CD4-positive, alpha-beta T cell treated with Interleukin-15 for 4 hours (primary cell): ENCODE measurements around the gene ANO3.

Source experiments
- DNase-seq: peaks from one replicate; pipeline ENCODE4 v3.0.0-alpha.2; 2020; ENCODE audit warnings: low spot score

The ANO3 gene

DNA sequence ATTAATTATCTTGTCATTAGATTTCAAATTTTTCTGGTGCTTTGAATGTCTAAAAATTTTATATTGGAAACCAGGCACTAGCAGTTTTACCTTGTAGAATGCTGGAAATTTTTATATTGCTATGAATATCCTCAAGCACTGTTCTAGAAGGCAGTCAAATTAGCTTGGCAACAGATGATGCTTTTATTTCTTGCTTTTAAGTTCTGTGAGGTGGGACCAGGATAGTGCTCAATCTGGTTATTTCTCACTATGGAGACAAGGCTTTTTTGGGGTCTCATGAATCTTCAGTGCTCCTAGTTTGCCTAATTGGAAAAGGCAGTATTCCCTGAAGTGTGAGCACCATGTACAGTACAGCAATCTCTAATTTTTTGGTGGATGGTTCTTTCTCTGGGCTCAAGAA, 27.1 kb downstream of the ANO3 start:
- no peak for DNase-seq

DNA sequence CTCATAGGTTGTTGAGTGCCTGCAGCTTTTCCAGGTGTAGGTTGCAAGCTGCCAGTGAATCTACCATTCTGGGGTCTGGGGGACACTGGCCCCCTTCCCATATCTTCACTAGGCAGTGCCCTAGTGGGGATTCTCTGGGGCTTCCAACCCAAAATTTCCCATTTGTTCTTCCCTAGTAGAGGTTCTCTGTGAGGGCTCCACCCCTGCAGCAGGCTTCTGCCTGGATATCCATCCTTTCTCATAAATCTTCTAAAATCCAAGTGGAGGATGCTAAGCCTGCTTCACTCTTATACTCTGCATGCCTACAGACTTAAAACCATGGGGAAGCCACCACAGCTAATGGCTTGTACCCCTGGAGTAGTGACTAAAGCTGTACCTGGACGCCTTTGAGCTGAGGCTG, 33.4 kb downstream of the ANO3 start:
- DNase-seq = no peak

DNA sequence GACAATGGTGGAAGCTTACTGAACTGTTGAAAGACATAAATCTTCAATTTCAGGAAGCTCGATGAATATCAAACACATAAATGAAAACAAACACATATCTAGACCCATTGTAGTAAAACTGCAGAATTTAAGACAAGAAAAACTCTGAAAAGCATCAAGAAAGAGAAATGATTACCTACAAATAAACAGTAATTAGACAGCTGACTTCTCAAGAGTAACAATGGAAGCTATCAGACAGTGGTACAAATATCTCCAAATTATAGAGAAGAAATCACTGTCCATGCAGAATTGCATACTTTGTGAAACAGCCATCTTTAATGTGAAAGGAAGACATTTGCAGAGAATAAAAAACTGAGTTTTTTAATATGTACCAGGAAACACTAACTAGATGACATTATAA, 45.7 kb downstream of the ANO3 start:
- no peak for DNase-seq

DNA sequence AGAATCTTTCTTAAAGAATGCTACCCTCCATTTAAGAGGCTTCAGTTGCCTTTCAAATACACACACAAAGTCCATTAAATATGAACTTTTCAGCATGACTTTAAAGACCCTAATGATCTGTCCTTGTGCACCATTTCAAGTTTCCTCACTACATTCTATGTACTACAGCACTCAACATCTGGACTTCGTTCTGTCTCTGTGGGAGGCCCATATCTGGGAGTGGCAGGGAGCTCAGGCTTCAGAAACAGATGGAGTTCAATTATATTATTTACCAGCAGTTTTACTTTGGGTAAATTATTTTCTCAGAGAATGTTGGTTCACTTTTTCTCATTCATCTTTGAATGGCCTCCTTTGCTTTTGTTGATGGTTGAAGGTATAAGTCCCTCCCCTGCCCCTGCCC, 67.4 kb downstream of the ANO3 start:
- no peak for DNase-seq

DNA sequence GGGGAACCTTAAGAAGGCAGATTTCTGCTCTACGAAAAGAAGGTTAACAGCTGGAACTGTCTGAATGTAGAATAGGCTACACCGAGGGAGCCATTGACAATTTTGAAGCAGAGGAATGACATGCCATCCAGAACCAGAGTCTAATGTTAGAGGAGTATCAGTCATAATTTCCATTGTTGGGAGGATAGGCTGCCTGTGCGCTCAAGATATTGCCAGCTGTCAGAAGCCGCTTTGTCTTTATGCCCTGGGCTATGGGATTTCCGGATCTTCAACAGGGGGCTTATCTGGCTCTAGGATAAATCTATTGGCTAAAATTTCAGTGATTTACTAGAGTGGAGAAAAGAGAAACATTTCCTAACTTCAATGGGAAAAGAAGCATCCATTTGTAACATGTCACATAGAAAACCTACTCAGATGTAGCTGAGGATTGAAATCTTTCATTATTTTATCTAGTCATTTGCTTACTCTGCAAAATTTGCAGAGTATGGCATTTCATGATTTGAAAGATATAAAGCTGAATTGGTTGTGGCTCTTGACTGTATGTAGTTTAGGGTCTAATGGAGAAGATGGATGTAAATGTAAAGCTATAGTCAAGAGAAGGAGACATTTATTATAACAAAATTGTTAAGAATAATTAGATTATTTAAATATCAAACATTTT, 78.9 kb downstream of the ANO3 start:
- no peak for DNase-seq

DNA sequence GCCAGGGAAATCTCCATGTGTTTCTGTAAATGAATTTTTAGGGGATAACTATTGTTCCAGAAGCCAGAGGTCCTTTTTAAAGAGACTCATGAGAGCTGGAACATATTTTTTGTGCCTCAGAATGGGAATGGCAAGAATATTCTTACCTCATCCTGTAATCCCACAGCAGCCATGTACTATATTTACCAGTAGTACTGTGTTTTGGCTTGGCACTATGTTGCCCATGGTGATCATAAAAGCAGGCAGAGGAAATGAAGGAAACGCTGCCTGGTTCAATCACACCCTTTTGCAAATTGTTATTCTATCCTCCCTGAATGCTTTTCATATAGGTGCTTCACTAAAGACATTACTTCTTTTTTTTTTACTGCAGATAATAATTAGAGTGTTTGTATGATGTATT, 81.0 kb downstream of the ANO3 start:
- no peak for DNase-seq

DNA sequence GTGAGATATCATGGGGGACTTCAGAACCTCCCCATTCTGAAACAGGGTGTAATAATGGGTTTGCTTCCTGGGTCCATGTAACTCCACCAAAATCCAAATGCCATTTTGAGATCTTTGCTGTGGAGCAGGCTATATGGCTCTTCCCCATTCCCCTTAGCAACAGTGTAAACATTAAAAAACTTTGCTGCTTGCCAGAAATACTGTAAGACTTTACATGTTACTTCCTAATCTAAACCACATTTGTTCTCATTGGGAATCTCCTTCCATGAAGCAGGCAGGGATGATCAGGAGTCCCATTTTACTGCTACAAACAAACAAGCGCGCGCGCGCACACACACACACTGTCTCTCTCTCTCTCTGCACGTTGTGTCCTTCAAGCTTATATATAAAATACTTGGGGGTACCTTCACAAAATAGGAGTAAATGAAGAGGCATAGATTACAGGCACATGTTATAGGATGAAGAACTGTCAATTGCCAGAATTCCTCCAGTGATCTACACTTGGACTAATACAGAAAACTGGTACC, 86.5 kb downstream of the ANO3 start:
- no peak for DNase-seq

DNA sequence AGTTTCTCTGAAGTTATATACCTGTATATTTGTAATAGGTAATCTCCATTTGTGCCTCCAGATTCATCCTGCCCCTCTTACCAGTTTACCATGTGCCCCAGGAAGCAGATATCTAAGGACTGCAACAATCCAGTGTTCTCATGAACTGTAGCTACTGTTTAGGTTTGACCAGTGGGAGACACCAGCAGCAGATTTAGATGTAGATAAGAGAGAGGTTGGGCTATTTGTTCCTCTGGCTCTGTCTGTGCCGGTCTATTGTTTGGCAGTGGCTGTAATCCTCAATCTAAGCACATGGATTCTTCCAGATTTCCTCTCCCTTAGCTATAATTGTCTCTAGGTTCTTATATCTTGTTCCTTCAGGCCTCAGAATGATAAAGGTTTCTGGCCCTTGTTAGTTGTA, 88.4 kb downstream of the ANO3 start:
- DNase-seq = no peak

DNA sequence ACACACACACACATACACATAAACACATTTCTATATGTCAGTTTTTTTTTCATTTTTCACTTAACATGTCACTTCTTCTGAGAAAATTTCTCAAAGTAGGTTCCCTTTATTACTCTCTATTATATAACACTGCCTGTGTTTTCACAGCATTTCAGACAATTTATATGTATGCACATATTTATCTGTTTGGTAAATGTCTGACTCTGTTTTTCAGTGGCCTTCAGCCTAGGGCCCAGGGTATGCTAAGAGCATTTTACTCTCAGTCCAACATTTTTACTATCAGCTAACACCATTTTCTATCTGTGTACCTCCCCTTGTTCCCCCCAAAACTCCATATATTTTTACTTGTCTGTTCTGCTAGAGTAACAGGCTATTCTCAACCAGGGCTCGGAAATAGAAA, 92.3 kb downstream of the ANO3 start:
- no peak for DNase-seq

DNA sequence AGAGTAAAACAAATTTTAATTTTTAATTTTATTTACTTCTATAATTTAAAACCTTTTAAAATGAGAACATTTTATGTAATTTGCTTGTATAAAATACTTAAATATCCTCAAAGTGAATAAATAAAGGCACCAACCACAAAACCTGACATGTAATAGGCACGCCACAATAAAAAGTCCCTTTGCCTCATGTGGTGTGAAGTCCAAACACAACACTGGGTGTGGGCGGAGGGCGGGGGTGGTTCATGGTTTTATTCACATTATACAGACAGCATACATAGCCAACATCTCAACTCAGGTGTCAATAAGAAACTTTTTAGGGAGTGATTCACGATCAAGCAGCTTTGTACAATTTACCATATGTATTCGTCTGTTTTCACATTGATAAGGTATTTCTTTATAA, 107.9 kb downstream of the ANO3 start:
- no peak for DNase-seq

DNA sequence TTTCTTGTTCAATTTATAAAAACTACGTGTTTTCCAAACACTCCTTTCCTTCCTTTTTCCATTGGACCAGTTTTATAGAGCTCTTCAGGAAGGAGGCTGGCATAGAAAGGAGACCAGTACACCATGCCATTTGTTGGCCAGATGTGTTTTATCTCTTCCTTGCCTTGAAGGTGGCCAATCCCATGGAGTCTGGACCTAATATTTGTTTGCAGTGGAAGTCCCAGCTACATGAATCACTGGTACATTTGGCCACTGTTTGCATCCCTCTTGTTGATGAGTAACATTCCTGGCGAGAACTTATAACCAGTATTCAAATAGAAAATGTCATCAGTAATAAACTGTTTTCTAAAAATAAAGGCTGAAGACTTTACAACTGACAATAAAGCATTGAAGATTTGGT, 110.2 kb downstream of the ANO3 start:
- no peak for DNase-seq

DNA sequence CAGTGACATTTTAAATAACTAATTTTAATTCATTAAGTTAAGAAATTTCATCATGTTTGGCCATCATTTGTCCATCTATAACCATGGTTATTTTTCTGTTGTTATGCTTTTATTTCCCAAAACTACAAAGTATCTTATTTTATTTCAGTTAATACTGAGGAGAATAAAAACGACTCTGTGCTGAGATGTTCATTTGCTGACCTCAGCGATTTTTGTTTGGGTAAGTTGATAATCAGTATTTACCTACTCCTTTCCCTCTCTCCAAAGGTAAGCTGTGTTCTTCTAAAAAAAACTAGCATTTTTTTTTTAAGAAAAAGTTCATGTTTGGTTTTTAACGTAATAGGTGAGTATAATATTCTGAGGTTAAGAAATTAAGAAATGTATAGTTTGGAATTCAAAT, 111.7 kb downstream of the ANO3 start:
- DNase-seq = no peak

DNA sequence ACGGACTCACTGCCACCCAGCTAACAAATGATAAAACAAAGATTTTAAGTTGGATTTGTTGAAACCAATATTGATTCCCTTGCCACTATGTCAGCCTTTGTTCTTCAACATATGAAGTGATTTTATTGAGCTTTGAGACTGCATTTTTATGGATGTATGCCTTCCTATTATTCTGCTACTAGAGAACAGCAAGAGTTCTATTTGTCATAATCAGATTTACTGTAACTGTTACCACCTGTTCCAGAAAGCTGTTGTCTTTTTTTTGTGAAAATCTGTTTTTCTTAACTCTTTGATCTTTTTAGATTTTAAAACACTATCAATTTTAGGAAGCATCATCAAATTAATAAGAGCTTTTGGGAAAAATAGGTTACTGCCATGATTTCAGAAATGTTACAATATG, 125.7 kb downstream of the ANO3 start:
- DNase-seq = no peak

DNA sequence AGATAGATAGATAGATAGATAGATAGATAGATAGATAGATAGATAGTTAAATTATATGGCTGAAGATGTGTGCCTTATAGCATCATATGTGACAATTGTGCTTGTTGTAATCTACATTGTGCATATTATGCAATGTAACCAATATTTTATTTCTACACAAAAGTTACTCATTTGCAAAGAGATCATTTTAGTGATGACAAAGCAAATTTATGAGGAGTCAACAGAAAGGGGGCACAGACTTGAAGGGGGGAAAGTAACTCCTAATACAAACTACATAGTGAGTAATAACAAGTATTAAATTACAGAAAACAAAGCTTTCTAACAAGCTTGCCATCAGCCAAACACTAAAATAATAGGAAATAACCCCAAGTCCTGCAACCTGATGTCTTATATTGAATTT, 133.3 kb downstream of the ANO3 start:
- DNase-seq = no peak

DNA sequence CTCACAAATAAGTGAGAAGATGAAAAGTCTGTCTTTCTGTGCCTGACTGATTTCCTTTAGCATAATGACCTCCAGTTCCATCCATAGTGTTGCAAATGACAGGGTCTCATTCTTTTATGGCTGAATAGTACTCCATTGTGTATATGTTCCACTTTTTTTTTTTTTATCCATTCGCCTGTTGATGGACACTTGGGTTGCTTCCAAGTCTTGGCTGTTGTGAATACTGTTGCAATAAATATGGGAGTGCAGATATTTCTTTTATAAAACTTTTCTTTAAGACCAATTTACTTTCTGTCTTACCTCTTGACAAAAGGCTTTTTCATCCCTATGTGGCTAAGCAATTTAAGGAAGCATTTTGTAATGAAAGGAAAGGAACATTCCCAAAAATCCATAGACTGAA, 135.6 kb downstream of the ANO3 start:
- no peak for DNase-seq

DNA sequence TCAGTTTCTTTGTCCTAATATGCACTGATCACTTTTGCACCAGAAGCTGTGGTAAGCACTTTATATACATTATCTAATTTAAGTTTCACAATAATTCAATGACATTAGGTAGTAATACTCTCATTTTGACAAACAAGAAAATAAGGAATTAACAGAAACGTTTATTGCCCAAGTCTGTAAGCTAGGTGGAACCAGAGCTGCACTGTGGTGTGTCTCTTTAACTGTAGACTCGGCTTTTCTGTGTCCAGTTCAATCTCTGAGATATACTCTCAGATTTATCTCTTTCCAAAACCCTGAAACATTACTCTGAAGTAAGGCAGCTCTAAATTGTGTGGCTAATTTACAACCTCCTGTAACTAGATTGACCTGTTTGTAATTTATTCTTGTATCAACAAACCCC, 139.1 kb downstream of the ANO3 start:
- no peak for DNase-seq

DNA sequence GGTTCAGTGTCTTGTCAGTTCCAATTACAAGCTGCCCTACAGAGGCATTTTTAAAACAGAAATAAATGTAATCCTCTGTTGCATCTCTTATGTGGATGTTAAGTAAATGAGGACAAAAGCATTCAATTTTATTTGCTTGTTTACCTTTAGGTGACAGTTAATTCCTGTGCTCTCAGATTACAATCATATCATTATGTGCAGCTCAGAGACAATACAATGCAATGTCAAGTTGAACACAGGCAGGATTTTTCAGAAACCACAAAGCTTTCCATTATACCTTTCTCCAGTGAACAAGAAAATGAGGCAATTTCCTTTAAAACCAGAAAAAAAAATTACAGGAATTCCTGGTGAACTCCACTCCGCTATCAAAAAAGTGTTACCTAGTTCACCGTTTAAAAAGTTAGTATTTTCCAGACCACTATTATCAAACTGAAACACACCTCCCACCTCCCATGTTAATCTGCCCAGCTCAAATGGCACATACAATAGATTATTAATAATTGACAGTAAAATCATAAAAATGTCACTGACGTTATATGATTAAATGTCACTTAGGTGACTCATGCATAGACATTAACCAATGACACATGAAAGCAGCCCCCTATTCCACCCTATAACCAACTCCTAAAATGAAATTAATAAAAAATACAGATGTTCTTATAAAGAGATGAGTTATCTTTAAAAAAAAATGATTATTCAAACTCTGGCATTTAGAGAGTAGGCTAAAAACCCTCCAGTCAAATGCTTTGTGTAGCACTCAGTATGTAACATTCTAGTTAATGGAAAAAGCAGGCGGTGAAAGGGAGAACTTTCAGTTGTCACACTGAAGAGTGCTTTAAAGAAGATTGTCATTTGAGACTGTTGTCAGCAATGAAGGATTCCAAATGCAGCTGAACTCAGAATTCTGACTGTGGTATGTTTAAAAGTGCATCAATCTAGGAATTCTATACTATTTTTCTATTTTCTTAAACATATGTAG, 141.6 kb downstream of the ANO3 start:
- no peak for DNase-seq

DNA sequence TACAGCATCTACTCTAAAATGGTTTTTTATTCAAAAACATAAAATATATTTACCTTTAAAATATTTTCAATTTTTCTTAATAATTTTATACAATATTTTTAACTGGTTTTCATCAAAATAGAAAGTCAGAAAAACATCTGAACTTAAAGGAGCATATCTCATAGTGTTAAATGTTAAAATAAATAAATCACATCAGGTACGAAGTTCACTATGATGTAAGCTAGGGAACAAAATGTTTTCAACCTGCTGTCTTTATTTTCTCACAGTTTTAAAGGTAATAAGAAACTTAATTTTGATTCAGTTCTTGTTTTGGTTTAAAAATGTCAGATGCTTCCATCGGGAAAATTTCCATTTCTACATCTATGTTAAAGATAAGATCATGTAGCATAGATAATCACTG, 142.5 kb downstream of the ANO3 start:
- no peak for DNase-seq

DNA sequence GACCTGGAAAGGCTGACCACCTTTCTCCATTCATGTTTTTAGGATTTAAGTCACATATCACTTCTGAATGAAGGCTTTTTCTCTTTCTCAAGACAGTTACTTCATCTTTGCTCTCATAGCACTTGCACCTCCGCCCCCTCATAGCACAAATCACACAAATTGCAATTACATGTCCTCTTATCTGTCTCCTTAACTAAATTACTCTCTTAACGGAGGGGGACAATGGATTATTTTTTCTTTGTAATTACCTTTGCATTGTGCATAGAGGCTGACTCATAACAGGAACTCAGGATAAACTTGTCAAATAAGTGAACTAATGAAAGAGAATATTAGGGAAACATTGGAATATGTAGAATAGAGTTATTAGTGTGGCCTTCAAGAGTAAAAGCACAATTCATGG, 145.5 kb downstream of the ANO3 start:
- DNase-seq = no peak

DNA sequence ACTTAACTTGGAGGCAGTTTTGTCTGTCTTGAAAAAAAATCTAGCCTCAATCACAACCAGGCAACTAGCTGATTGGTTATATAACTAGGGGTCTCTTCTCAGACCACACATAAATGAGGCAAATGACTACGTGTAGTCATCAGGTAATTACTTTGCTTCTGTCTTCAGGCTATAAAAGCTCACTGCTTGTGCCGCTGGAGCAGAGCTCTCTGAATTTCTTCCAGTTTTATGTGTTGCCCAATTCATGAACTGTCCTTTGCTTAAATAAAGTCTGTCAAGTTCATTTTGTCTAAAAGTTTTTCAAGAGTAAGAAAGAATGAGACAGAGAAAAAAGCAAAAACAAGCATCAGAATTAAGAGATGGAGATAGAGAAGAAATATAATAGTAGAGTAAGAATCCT, 146.8 kb downstream of the ANO3 start:
- no peak for DNase-seq

DNA sequence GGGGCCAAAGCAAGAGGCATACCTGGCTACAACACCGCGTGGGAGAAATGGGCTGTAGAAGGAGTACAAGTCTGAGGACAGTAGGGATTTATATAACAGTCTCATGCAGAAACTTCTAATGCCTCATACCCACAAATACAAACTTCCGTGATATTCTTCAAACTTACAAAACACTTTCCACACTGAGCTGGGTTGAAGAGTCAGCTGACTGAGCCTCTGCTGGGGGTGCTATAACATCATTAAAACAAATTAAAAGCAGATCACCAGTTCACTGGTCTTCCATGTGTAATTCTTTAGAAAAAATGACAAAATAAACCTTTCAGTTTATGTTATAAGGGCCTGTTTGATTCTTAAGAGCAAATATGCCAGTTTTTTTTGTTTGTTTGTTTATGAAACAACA, 148.1 kb downstream of the ANO3 start:
- DNase-seq = no peak

DNA sequence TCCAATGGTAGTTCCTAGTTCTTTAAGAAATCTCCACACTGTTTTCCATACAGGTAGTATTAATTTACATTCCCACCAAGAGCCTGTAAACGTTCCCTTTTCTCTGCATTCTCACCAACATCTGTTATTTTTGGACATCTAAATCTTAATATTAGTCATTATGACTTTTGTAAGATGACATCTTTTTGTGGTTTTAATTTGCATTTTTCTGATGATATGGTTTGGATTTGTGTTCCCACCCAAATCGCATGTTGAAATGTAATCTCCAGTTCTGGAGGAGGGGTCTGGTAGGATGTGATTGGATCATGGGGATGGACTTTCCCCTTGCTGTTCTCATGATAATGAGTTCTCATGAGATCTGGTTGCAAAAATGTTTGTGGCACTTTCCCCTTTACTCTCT, 151.2 kb downstream of the ANO3 start:
- no peak for DNase-seq

DNA sequence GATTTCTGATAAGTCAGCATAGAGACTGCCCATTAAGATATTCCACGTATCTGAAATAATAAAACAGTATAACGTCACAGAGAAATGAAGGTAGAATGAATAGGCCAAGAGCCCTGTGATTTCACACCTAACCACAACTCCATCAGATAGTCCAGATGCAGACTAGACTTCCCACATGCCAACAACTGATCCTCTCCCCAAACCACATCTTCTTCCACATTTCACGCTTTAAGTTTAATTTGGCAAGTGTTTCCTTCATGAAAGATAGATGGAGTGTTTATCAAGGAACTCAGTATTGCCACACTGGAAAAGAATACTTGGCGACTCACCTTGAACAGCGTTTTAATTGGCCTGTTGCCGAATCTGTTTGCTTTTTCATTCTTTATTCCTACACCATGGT, 158.6 kb downstream of the ANO3 start:
- no peak for DNase-seq
